DMS79 treated with DMSO at 0.1 percent for 48 hours (cell line): ENCODE results near the gene TAL2.

Source experiments
- DNase-seq: peaks from one replicate; lab custom pipeline; 2025; lab: John Stamatoyannopoulos, UW

TAL2 gene

GRCh38 chr9:105710638-105711037 lies 48.4 kb downstream of the TAL2 start:
- no peak for DNase-seq

- no peak for DNase-seq
These were observed 49.6 kb downstream of the TAL2 start for GRCh38 chr9:105711867-105712266.

GRCh38 chr9:105712297-105712696 lies 50.0 kb downstream of the TAL2 start:
- no peak for DNase-seq
